ENCODE results near the gene DENND1A. TPM values are rescaled to one million over a fixed set of nuclear protein-coding genes. Genes with fewer than 3 reads are reported as not detected.

The DENND1A gene
- total and polyA plus RNA-seq, 4 experiments from 2014 or later, result 1.4 to 14.2 (median 9.9) TPM

DNA sequence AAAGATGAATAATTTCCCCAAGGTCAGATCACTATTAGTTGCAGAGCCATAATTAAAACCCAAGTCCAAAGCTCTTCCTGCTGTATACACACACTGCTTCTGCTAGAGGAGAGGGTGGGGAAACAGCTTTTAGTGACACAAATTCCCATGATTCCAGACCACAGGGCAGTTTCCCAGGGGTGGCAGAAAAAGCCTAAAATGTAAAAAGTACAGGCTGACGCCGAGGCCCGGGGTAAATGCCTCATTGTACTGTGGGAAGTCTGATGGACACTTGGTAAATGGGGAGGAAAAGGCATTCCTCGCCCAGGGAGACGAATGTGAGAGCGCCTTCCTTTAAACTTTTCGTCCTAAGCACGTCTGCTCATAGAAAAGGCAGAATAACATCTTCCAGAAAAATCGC lies 65.7 kb downstream of the DENND1A start:
- POLR2A ChIA-PET (ENCODE audit: partially characterized antibody), result interaction anchor here (0.5 kb wide), 1 partner anchor 158 kb away, joined by 3 read pairs; no protein-coding TSS in a partner anchor
- Mint-ChIP-seq H3K27ac (peak overlapping the region in 1 of 7 donors; percentile 64), H3K27me3 (no peaks in the 10 kb centered on the region)

DNA sequence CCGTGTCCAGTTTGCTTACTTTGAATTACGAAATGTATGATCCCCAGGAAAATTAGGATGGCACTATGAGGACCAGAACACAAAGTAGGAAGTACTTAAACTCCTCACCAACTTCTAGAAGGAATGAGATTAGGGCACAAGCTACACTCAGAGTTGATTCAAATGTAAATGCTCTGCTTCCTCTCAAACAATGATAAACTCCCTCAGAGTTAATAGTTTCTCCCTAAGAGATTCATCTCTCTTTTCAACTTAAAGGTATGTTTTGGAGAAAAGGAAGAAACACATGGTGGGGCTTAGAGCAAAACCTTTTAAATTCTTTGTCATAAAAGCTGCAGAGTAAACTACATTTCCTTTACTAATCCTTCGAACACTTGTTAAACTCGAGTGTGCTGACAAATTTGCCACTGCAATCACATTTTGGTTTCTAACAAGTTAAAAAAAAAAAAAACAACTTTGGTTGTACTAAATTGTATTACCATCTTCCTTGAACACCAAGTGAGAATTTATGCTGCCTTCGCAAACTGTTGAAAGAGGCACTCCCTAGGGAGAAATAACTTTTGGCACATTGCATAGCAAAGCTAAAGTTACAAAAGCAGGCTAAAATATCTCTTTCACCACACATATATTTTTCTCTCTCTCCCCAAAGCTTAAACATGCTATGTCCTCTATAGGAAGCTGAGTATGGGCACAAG lies 66.6 kb downstream of the DENND1A start:
- Mint-ChIP-seq H3K4me1 (peaks cover 21 to 25% (median 24%) of the 10 kb centered on the region in 4 donors), H3K36me3 (peaks cover 0 to 5% of the 10 kb centered on the region in 2 donors), H3K27me3 (no peaks in the 10 kb centered on the region), H3K27ac (no peak overlapping the region), H3K9me3 (no peaks in the 10 kb centered on the region), H3K4me3 (no peak overlapping the region)
- peaks cover 24% of the 10 kb centered on the region for H3K4me1 ChIP-seq (ENCODE audit: insufficient read depth, low read length)
- ChIA-PET CTCF (ENCODE audit: partially characterized antibody) (no interaction called here), POLR2A (ENCODE audit: partially characterized antibody) (no interaction called here)
- H3K27ac ChIP-seq (ENCODE audit: low read depth, low read length), result no peak overlapping the region
- no peaks in the 10 kb centered on the region for H3K27me3 ChIP-seq (ENCODE audit: insufficient read depth, low read length)
- H3K9me3 ChIP-seq (ENCODE audit: control insufficient read depth in 1 of 2, low read length in 2 of 2), result no peaks in the 10 kb centered on the region
- no peak for DNase-seq
- no peaks in the 10 kb centered on the region for H3K36me3 ChIP-seq (ENCODE audit: insufficient read depth, low read length)
- H3K4me3 ChIP-seq (ENCODE audit: low read length in 2 of 2), result no peak overlapping the region
- intact Hi-C loops (cut with micrococcal nuclease), result no loop called here

More for the DNA sequence above, 65.7 kb downstream of the DENND1A start:
- Mint-ChIP-seq H3K9me3 (no peaks in the 10 kb centered on the region), H3K4me3 (no peak overlapping the region), H3K36me3 (peaks cover 0 to 1% of the 10 kb centered on the region in 2 donors), H3K4me1 (peaks cover 27 to 32% (median 29%) of the 10 kb centered on the region in 4 donors)
- Histone ChIP-seq H3K27ac (ENCODE audit: low read depth, low read length) (no peak overlapping the region), H3K4me1 (ENCODE audit: insufficient read depth, low read length) (peaks cover 24% of the 10 kb centered on the region), H3K27me3 (ENCODE audit: insufficient read depth, low read length) (no peaks in the 10 kb centered on the region), H3K9me3 (ENCODE audit: control insufficient read depth in 1 of 2, low read length in 2 of 2) (no peaks in the 10 kb centered on the region), H3K36me3 (ENCODE audit: insufficient read depth, low read length) (no peaks in the 10 kb centered on the region), H3K4me3 (ENCODE audit: low read length in 2 of 2) (no peak overlapping the region)
- no peak for DNase-seq
- intact Hi-C loops (cut with micrococcal nuclease), result no loop called here
- CTCF ChIA-PET (ENCODE audit: partially characterized antibody), result interaction anchor here (1.1 kb wide), 1 partner anchor 10 kb away, joined by 4 read pairs; no protein-coding TSS in a partner anchor

DNA sequence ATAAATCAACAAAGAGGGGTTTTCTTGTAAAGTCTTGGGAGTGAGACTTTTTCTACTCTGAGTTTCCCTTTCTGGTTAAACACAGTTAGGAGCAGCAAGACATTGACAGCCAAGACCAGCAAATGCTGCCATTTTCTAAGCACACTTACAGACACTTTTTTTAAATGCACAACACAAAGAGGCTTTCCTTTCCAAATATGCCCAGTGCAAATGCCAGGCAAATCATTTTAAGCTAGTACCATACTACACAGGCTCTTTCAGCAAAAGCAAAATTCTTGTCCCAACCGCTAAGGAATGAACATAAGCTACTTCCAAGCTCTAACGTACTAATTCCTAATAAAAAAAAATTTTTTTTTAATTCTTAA lies 68.2 kb downstream of the DENND1A start:
- Mint-ChIP-seq H3K4me3 (no peak overlapping the region), H3K27ac (no peak overlapping the region), H3K36me3 (peaks cover 6 to 18% of the 10 kb centered on the region in 2 donors), H3K4me1 (peaks cover 8 to 9% (median 9%) of the 10 kb centered on the region in 4 donors), H3K9me3 (no peaks in the 10 kb centered on the region), H3K27me3 (no peaks in the 10 kb centered on the region)
- no peaks in the 10 kb centered on the region for H3K9me3 ChIP-seq (ENCODE audit: control insufficient read depth in 1 of 2, low read length in 2 of 2)
- intact Hi-C loops (cut with micrococcal nuclease), result no loop called here
- H3K4me1 ChIP-seq (ENCODE audit: insufficient read depth, low read length), result peaks cover 10% of the 10 kb centered on the region
- no peak overlapping the region for H3K27ac ChIP-seq (ENCODE audit: low read depth, low read length)
- no peaks in the 10 kb centered on the region for H3K36me3 ChIP-seq (ENCODE audit: insufficient read depth, low read length)
- ChIA-PET CTCF (ENCODE audit: partially characterized antibody) (no interaction called here), POLR2A (ENCODE audit: partially characterized antibody) (no interaction called here)
- no peak overlapping the region for H3K4me3 ChIP-seq (ENCODE audit: low read length in 2 of 2)
- DNase-seq, result no peak
- no peaks in the 10 kb centered on the region for H3K27me3 ChIP-seq (ENCODE audit: insufficient read depth, low read length)

DNA sequence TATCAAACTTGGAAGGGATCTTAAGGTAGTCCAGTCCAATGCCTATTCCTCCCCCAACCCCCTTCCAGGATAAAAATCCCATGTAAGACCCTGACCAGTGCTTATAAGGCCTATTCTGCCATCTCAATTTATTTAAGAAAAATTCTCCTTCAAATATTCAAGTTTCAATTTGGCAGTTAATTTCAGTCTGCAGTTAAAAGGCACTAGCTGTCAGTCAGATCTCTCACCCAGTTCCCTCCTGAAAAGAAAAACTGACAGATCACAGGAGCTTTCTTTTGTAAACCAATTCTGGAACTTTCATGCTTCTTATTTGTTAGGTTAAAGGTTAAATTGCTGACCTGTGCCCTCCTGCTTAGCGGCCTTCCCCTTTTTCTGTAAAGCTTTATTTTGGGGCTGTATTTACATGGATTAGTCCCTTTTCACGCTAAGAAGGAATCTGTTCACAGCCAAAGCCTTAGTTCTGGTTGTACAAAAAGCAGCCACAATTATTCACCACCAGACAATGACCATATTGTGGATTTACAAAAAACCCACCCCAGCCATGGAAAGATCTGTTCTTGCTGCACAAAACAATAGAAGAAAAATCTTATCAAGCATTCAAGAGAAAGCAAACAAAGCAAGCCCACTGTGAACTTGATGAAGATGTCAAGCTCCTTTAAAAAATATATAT lies 68.7 kb downstream of the DENND1A start:
- Mint-ChIP-seq H3K27ac (peak overlapping the region in 1 of 7 donors; percentile 35), H3K36me3 (peaks cover 10 to 23% of the 10 kb centered on the region in 2 donors), H3K27me3 (no peaks in the 10 kb centered on the region), H3K4me1 (peaks cover 4 to 8% (median 5%) of the 10 kb centered on the region in 4 donors), H3K9me3 (no peaks in the 10 kb centered on the region), H3K4me3 (no peak overlapping the region)
- H3K36me3 ChIP-seq (ENCODE audit: insufficient read depth, low read length), result no peaks in the 10 kb centered on the region
- no peaks in the 10 kb centered on the region for H3K9me3 ChIP-seq (ENCODE audit: control insufficient read depth in 1 of 2, low read length in 2 of 2)
- no peak for DNase-seq
- no peaks in the 10 kb centered on the region for H3K27me3 ChIP-seq (ENCODE audit: insufficient read depth, low read length)
- H3K4me1 ChIP-seq (ENCODE audit: insufficient read depth, low read length), result peaks cover 5% of the 10 kb centered on the region
- CTCF ChIA-PET (ENCODE audit: partially characterized antibody), result no interaction called here
- intact Hi-C loops (cut with micrococcal nuclease), result no loop called here
- no peak overlapping the region for H3K4me3 ChIP-seq (ENCODE audit: low read length in 2 of 2)
- POLR2A ChIA-PET (ENCODE audit: partially characterized antibody), result no interaction called here
- H3K27ac ChIP-seq (ENCODE audit: low read depth, low read length), result no peak overlapping the region

DNA sequence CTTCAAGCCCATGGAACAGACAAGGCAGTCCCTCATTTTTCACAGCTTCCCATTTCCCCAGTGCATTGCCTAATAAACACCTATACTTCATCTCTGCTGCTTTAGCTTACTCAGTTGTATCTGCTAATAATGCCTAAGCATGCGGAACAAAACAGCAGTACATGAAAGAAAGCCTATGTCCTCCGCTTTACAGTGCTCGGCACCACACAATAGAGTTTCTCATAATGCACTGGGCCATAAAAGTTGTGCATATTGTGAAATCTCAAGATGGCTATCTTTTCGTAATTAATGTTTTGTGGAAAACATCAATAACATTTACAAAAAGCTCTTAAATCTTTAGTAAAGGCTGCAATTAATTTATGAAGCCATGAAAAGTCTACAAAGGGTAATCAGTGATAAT lies 69.3 kb downstream of the DENND1A start:
- POLR2A ChIA-PET (ENCODE audit: partially characterized antibody), result no interaction called here
- Histone ChIP-seq H3K4me1 (ENCODE audit: insufficient read depth, low read length) (no peaks in the 10 kb centered on the region), H3K9me3 (ENCODE audit: control insufficient read depth in 1 of 2, low read length in 2 of 2) (no peaks in the 10 kb centered on the region), H3K36me3 (ENCODE audit: insufficient read depth, low read length) (no peaks in the 10 kb centered on the region), H3K4me3 (ENCODE audit: low read length in 2 of 2) (no peak overlapping the region), H3K27me3 (ENCODE audit: insufficient read depth, low read length) (no peaks in the 10 kb centered on the region), H3K27ac (ENCODE audit: low read depth, low read length) (no peak overlapping the region)
- no peak for DNase-seq
- no peaks in the 10 kb centered on the region for H3K9me3 Mint-ChIP-seq
- peaks cover 10 to 26% of the 10 kb centered on the region in 2 donors for H3K36me3 Mint-ChIP-seq
- H3K4me3 Mint-ChIP-seq, result no peak overlapping the region
- CTCF ChIA-PET (ENCODE audit: partially characterized antibody), result no interaction called here
- H3K4me1 Mint-ChIP-seq, result peaks cover 0 to 6% (median under 1%) of the 10 kb centered on the region in 4 donors
- intact Hi-C loops (cut with micrococcal nuclease), result no loop called here
- H3K27ac Mint-ChIP-seq, result no peak overlapping the region
- no peaks in the 10 kb centered on the region for H3K27me3 Mint-ChIP-seq

DNA sequence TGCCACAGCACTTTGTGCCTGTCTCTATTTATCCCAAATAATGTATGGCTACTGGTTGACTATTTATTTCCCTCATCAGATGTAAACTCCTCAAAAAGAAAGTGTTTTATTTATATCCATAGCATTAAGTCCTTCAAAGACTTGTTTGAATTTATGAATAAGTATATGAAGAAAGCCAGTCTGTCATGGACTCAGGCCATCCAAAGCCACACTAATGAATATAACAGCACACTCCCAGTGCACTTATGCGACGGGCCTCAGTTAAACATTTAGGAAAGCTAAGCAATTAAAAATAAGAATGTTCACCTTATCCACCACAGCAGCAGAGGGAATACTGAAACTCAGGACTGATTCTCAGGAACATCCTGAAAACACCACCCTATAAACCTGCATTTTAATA lies 77.5 kb downstream of the DENND1A start:
- Mint-ChIP-seq H3K4me1 (peaks cover 5 to 12% (median 10%) of the 10 kb centered on the region in 4 donors), H3K4me3 (no peak overlapping the region), H3K9me3 (peaks cover 2 to 16% (median 11%) of the 10 kb centered on the region in 8 donors), H3K27me3 (no peaks in the 10 kb centered on the region), H3K27ac (no peak overlapping the region), H3K36me3 (peaks cover 36 to 59% of the 10 kb centered on the region in 2 donors)
- intact Hi-C loops (cut with micrococcal nuclease), result no loop called here
- no peaks in the 10 kb centered on the region for H3K36me3 ChIP-seq (ENCODE audit: insufficient read depth, low read length)
- no peaks in the 10 kb centered on the region for H3K4me1 ChIP-seq (ENCODE audit: insufficient read depth, low read length)
- ChIA-PET CTCF (ENCODE audit: partially characterized antibody) (no interaction called here), POLR2A (ENCODE audit: partially characterized antibody) (no interaction called here)
- no peaks in the 10 kb centered on the region for H3K9me3 ChIP-seq (ENCODE audit: control insufficient read depth in 1 of 2, low read length in 2 of 2)
- H3K4me3 ChIP-seq (ENCODE audit: low read length in 2 of 2), result no peak overlapping the region
- DNase-seq, result no peak
- no peak overlapping the region for H3K27ac ChIP-seq (ENCODE audit: low read depth, low read length)
- no peaks in the 10 kb centered on the region for H3K27me3 ChIP-seq (ENCODE audit: insufficient read depth, low read length)

DNA sequence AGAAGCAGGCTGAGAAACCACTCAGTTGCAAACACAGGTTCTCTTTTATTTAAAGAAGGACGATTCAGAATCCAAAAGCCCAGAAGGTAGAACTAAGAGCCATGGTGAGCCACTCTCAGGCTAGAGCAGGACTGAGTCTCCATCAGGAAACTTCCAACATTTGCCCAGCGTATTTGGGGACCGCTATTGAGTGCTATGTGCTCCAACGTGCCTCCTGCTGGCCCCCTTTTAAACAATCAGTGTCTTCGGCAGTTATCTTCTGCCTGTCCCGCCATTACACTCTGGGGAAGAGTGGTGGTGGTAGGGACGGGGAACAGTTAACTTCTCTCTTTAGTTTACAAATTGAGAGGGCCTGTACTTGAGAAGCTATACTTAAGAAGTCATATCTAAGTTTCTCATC lies 78.1 kb downstream of the DENND1A start:
- ChIA-PET POLR2A (ENCODE audit: partially characterized antibody) (no interaction called here), CTCF (ENCODE audit: partially characterized antibody) (no interaction called here)
- Histone ChIP-seq H3K4me3 (ENCODE audit: low read length in 2 of 2) (no peak overlapping the region), H3K9me3 (ENCODE audit: control insufficient read depth in 1 of 2, low read length in 2 of 2) (no peaks in the 10 kb centered on the region), H3K36me3 (ENCODE audit: insufficient read depth, low read length) (no peaks in the 10 kb centered on the region), H3K27ac (ENCODE audit: low read depth, low read length) (no peak overlapping the region), H3K4me1 (ENCODE audit: insufficient read depth, low read length) (no peaks in the 10 kb centered on the region), H3K27me3 (ENCODE audit: insufficient read depth, low read length) (no peaks in the 10 kb centered on the region)
- H3K9me3 Mint-ChIP-seq, result peaks cover 2 to 22% (median 17%) of the 10 kb centered on the region in 8 donors
- H3K36me3 Mint-ChIP-seq, result peaks cover 37 to 59% of the 10 kb centered on the region in 2 donors
- H3K27me3 Mint-ChIP-seq, result no peaks in the 10 kb centered on the region
- no peak for DNase-seq
- H3K4me3 Mint-ChIP-seq, result no peak overlapping the region
- H3K27ac Mint-ChIP-seq, result no peak overlapping the region
- intact Hi-C loops (cut with micrococcal nuclease), result no loop called here
- H3K4me1 Mint-ChIP-seq, result peaks cover 5 to 12% (median 10%) of the 10 kb centered on the region in 4 donors
